A549 (cell line): ENCODE results near the gene LDB1. TPM values are rescaled to one million over a fixed set of nuclear protein-coding genes. Genes with fewer than 3 reads are reported as not detected.

Experiments used
- ATAC-seq, 2 experiments: fragments of 200-7000 bp in 1 of 2; fragments of >200 bp in 1 of 2; cut with Nextera tagmentation in 1 of 2; cut with Tn5 transposase in 1 of 2; 3 replicates each; pipeline versions ENCODE4 v1.8.0 to v1.9.1; 2018 to 2020; ENCODE audit warnings: mild to moderate bottlenecking in 1 of 2, moderate library complexity in 1 of 2
- CTCF ChIA-PET: fragments of 300-600 bp; sonication (Branson Sonifier 250); formaldehyde crosslinking; extraction: SDS; loops from one replicate; lab custom pipeline; 2021; ENCODE audit warnings: antibody characterized with exemption, inconsistent platforms; lab: Yijun Ruan, JAX
- POLR2A ChIA-PET: fragments of 350-600 bp; formaldehyde crosslinking; extraction: SDS; loops from one replicate; lab custom pipeline; 2021; ENCODE audit warnings: antibody characterized with exemption, inconsistent platforms; lab: Yijun Ruan, JAX
- DNase-seq, 2 experiments: peaks; one replicate each; pipeline versions ENCODE4 v3.0.0 to v3.0.0-alpha.2; 2011 to 2016; ENCODE audit warnings: low read depth in 1 of 2, low spot score in 1 of 2
- FAIRE-seq: peaks from 2 replicates; lab custom pipeline; 2011; peaks lifted over from hg19 to GRCh38; lab: Jason Lieb, UNC
- H3K27ac ChIP-seq, 2 experiments: fragments of >200 bp; sonication (Bioruptor Twin); formaldehyde crosslinking; 3 replicates each; pipeline ENCODE4 v1.5.1; 2016 to 2017
- H3K4me1 ChIP-seq: fragments of >200 bp; sonication (Bioruptor Twin); formaldehyde crosslinking; 3 replicates; pipeline ENCODE4 v1.6.1; 2016
- H3K4me2 ChIP-seq: fragments of >200 bp; sonication (Bioruptor Twin); formaldehyde crosslinking; 3 replicates; pipeline ENCODE4 v1.6.1; 2016
- H3K4me3 ChIP-seq: fragments of >200 bp; sonication (Bioruptor Twin); formaldehyde crosslinking; 3 replicates; pipeline ENCODE4 v1.5.1; 2016
- H3K9me3 ChIP-seq: fragments of >200 bp; sonication (Bioruptor Twin); formaldehyde crosslinking; 3 replicates; pipeline ENCODE4 v1.6.1; 2016
- CBX8 ChIP-seq: fragments of 200-600 bp; sonication (generic); IDR thresholded peaks from 2 replicates; pipeline ENCODE4 v1.6.1; 2016
- CHD2 ChIP-seq: fragments of 150-350 bp; IDR thresholded peaks from 2 replicates; pipeline ENCODE4 v1.6.1; 2014; ENCODE audit warnings: low read length; ENCODE audit not compliant: partially characterized antibody
- HOXB5 ChIP-seq: fragments of 250-450 bp; sonication (Bioruptor Pico); IDR thresholded peaks from 2 replicates; pipeline ENCODE4 v1.5.0; 2020; ENCODE audit warnings: mild to moderate bottlenecking, moderate library complexity
- KDM1A ChIP-seq: fragments of 200-600 bp; sonication (generic); IDR thresholded peaks from 2 replicates; pipeline ENCODE4 v1.6.1; 2016; ENCODE audit warnings: low read depth, mild to moderate bottlenecking
- MAFK ChIP-seq: fragments of 450-650 bp; IDR thresholded peaks from 2 replicates; pipeline ENCODE4 v1.6.1; 2014; ENCODE audit not compliant: partially characterized antibody
- MAZ ChIP-seq: fragments of 150-350 bp; IDR thresholded peaks from 2 replicates; pipeline ENCODE4 v1.6.1; 2014; ENCODE audit warnings: antibody characterized with exemption, low read depth, low read length, borderline replicate concordance
- NFE2L2 ChIP-seq: fragments of 150-350 bp; conservative IDR thresholded peaks from 2 replicates; pipeline ENCODE4 v1.6.1; 2014; ENCODE audit warnings: low read length
- POLR2AphosphoS2 ChIP-seq: conservative IDR thresholded peaks from 2 replicates; pipeline ENCODE4 v1.6.1; 2012; ENCODE audit warnings: low read length, improper control_type of control experiment, inconsistent platforms
- RAD21 ChIP-seq, 2 experiments: fragments of >200 bp in 1 of 2; sonication (Bioruptor Twin) in 1 of 2; formaldehyde crosslinking in 1 of 2; IDR thresholded peaks in 1 of 2; conservative IDR thresholded peaks in 1 of 2; 2 replicates in 1 of 2; 3 replicates in 1 of 2; pipeline ENCODE4 v1.6.1; 2012 to 2018; ENCODE audit warnings: inconsistent platforms in 1 of 2
- RNF2 ChIP-seq: fragments of 200-600 bp; sonication (generic); IDR thresholded peaks from 2 replicates; pipeline ENCODE4 v1.6.1; 2016; ENCODE audit warnings: low read depth, mild to moderate bottlenecking, antibody characterized with exemption, moderate library complexity, borderline replicate concordance
- SMC3 ChIP-seq: fragments of >200 bp; sonication (Bioruptor Twin); formaldehyde crosslinking; IDR thresholded peaks from 3 replicates; pipeline ENCODE4 v1.6.1; 2018; ENCODE audit warnings: inconsistent platforms
- SREBF2 ChIP-seq: fragments of 450-650 bp; IDR thresholded peaks from 2 replicates; pipeline ENCODE4 v1.6.1; 2014; ENCODE audit warnings: mild to moderate bottlenecking, moderate library complexity
- TP53 ChIP-seq: fragments of 250-450 bp; sonication (Bioruptor Pico); IDR thresholded peaks from 2 replicates; pipeline ENCODE4 v1.5.0; 2021; ENCODE audit warnings: mild to moderate bottlenecking, moderate library complexity
- WGBS: methylation state at CpG from one replicate; pipeline ENCODE4 v1.1.6; 2017; ENCODE audit errors: missing lambda C conversion rate; 5-methylcytosine and 5-hydroxymethylcytosine counted together
- polyA plus RNA-seq, 4 experiments: library from polyadenylated mRNA; depleted of rRNA in 3 of 4; stranded (reverse); fragments of >200 nt; fragmentation: RNase III in 1 of 4; extraction: RNeasy Plus Mini Kit Qiagen cat#74134 plus additional on column Dnase treatment in 1 of 4; gene quantifications; 2 replicates in 3 of 4; 3 replicates in 1 of 4; pipeline ENCODE4 v1.2.3, GENCODE V29; 2011 to 2017
- TF ChIP-seq, protein P1 (sequence below): fragments of 250-450 bp; sonication (Bioruptor Pico); IDR thresholded peaks from 2 replicates; pipeline ENCODE4 v1.5.0; 2020; ENCODE audit warnings: low read depth, mild to moderate bottlenecking, moderate library complexity
- TF ChIP-seq, protein P2 (sequence below): fragments of 250-450 bp; sonication (Bioruptor Pico); IDR thresholded peaks from 2 replicates; pipeline ENCODE4 v1.5.0; 2021; ENCODE audit warnings: mild to moderate bottlenecking, moderate library complexity, borderline replicate concordance
- TF ChIP-seq, protein P3 (sequence below): fragments of >200 bp; sonication (Bioruptor Twin); formaldehyde crosslinking; IDR thresholded peaks from 3 replicates; pipeline ENCODE4 v1.5.1; 2016

The LDB1 gene
- polyA plus RNA-seq, 2 of the 4 experiments (the other 2 are of a cell fraction), result 37.2 to 47.0 TPM

DNA sequence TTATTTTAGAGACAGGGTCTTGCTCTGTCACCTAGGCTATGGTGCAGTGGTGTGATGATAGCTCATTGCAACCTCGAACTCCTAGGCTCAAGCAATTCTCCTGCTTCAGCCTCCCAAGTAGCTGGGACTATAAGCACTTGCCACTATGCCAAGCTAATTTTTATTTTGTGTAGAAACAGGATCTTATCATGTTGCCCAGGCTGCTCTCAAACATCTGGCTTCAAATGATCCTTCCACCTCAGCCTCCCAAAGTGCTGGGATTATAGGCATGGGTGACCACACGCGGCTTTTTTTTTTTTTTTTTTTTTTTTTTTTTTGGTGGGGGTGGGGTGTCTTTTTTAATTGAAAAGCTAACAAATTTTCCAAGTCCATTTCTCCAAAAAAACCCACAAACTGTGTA is 36.6 kb downstream of the LDB1 start:
- Histone ChIP-seq H3K4me2 (no peak overlapping the region), H3K4me3 (no peak overlapping the region), H3K27ac (no peak overlapping the region), H3K9me3 (no peaks in the 10 kb centered on the region), H3K4me1 (no peaks in the 10 kb centered on the region)
- WGBS, result 59% methylated on average over 3 of the region's 3 CpGs
- CTCF ChIA-PET, result interaction anchor here (0.6 to 3.9 kb wide), 8 partner anchors 8 to 86 kb away, joined by 3 to 51 read pairs (median 3); no protein-coding TSS in a partner anchor
- POLR2A ChIA-PET, result interaction anchor here (0.7 kb wide), 1 partner anchor 31 kb away, joined by 3 read pairs; no protein-coding TSS in a partner anchor
- ATAC-seq, result no peak
- TF ChIP-seq RNF2, result no peak
- TF ChIP-seq POLR2AphosphoS2, result no peak
- TF ChIP-seq, protein P1, sequence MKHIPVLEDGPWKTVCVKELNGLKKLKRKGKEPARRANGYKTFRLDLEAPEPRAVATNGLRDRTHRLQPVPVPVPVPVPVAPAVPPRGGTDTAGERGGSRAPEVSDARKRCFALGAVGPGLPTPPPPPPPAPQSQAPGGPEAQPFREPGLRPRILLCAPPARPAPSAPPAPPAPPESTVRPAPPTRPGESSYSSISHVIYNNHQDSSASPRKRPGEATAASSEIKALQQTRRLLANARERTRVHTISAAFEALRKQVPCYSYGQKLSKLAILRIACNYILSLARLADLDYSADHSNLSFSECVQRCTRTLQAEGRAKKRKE, result no peak
- TF ChIP-seq CHD2, result no peak
- no peak for TF ChIP-seq HOXB5 (CRISPR knock-in tag)
- no peak for TF ChIP-seq MAZ
- TF ChIP-seq KDM1A, result no peak
- no peak for TF ChIP-seq RAD21 (conservative IDR thresholded peaks at IDR 0.05 in 1 of 2, IDR thresholded peaks at IDR 0.05 in 1 of 2)
- TF ChIP-seq, protein P2, sequence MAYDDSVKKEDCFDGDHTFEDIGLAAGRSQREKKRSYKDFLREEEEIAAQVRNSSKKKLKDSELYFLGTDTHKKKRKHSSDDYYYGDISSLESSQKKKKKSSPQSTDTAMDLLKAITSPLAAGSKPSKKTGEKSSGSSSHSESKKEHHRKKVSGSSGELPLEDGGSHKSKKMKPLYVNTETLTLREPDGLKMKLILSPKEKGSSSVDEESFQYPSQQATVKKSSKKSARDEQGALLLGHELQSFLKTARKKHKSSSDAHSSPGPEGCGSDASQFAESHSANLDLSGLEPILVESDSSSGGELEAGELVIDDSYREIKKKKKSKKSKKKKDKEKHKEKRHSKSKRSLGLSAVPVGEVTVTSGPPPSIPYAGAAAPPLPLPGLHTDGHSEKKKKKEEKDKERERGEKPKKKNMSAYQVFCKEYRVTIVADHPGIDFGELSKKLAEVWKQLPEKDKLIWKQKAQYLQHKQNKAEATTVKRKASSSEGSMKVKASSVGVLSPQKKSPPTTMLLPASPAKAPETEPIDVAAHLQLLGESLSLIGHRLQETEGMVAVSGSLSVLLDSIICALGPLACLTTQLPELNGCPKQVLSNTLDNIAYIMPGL (CRISPR knock-in tag), result no peak
- no peak for TF ChIP-seq MAFK
- TF ChIP-seq CBX8, result no peak
- DNase-seq, result no peak
- no peak for FAIRE-seq

DNA sequence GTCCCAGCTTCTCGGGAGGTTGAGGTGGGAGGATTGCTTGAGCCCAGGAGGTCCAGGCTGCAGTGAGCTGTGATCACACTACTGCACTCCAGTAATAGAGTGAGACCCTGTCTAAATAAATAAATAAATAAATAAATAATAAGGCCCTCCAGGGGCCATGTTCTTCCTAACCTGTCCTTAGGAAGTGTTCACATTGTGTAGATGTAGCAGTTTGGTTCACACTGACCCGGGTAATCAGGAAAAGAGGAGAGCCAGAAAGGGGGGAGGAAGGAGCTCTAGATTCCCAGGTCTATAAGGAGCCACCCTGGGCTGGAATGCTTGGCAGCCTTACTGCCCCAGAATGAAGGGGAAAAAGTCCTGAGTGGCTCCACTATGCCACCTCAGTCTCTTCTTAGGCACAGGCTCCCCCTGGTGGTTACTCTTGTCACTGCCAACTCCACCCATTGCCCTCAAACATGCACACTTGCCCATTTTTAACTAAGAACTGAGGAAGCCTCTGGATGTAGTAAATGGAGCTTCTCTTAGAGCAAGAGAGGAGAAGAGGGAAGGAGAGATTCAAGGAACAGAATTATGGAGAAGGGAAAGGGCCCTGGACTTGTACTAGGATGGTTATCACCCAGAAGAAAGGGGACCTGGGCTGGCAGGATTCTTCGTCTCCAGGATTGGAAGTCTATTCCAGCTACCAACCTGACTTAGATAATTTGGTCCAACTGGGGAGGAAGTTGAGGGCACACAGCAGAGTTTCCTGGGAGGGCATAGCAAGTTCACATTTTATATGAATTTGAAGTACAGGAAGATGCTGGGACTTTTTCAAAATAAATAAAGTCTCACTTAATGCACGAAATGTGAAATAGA is 47.3 kb downstream of the LDB1 start:
- DNase-seq, result peak; percentile 81 to 82
- peak; percentile 74 for TF ChIP-seq SMC3
- no peak for TF ChIP-seq TP53 (CRISPR knock-in tag)
- no peak for TF ChIP-seq MAZ
- TF ChIP-seq RAD21 (conservative IDR thresholded peaks at IDR 0.05 in 1 of 2, IDR thresholded peaks at IDR 0.05 in 1 of 2), result peak; percentile 82 to 86
- peak; percentile 7 for TF ChIP-seq MAFK
- TF ChIP-seq, protein P3, sequence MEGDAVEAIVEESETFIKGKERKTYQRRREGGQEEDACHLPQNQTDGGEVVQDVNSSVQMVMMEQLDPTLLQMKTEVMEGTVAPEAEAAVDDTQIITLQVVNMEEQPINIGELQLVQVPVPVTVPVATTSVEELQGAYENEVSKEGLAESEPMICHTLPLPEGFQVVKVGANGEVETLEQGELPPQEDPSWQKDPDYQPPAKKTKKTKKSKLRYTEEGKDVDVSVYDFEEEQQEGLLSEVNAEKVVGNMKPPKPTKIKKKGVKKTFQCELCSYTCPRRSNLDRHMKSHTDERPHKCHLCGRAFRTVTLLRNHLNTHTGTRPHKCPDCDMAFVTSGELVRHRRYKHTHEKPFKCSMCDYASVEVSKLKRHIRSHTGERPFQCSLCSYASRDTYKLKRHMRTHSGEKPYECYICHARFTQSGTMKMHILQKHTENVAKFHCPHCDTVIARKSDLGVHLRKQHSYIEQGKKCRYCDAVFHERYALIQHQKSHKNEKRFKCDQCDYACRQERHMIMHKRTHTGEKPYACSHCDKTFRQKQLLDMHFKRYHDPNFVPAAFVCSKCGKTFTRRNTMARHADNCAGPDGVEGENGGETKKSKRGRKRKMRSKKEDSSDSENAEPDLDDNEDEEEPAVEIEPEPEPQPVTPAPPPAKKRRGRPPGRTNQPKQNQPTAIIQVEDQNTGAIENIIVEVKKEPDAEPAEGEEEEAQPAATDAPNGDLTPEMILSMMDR, result peak; percentile 89
- TF ChIP-seq SREBF2, result no peak
- TF ChIP-seq NFE2L2, result no peak
- TF ChIP-seq, all 56 proteins: peak for 4
- ATAC-seq (peak; percentile 91 to 96), FAIRE-seq (peak; percentile 51)
- no peak overlapping the region for H3K4me3 ChIP-seq
- ChIA-PET CTCF (interaction anchor here (0.5 to 5.6 kb wide), 66 partner anchors 9 to 503 kb away, joined by 3 to 64 read pairs (median 4); partner anchors contain the start of genes ARMH3, GBF1, KCNIP2 and NOLC1), POLR2A (no interaction called here)
- H3K4me2 ChIP-seq, result no peak overlapping the region
- no peaks in the 10 kb centered on the region for H3K9me3 ChIP-seq
- H3K27ac ChIP-seq, result no peak overlapping the region
- 74% methylated on average over 4 of the region's 4 CpGs for WGBS
- 0 out of 3 replicates have a peak, but pooled peaks cover 2% of the 10 kb centered on the region for H3K4me1 ChIP-seq
